Ovary (tissue), 3 donors: ENCODE measurements around the gene GPR32.

Experiments used
- EP300 ChIP-seq: sonication (generic); formaldehyde crosslinking; IDR thresholded peaks from one replicate; pipeline ENCODE4 v1.6.1; 2017; ENCODE audit warnings: antibody characterized with exemption
- POLR2A ChIP-seq: fragments of 450-650 bp; IDR thresholded peaks from one replicate; pipeline ENCODE4 v1.6.1; 2017; ENCODE audit warnings: antibody characterized with exemption, mild to moderate bottlenecking, moderate library complexity
- TF ChIP-seq, protein P1 (sequence below), 3 donors: fragments of 450-650 bp in 2 of 3; fragments of 200-600 bp in 1 of 3; IDR thresholded peaks; one replicate each; pipeline versions ENCODE4 v1.5.1 to v1.8.0; 2016 to 2022; ENCODE audit warnings: antibody characterized with exemption in 3 of 3, mild to moderate bottlenecking in 1 of 3
- donor health status: DM: no; HTN: no; CAD: no.

DNA sequence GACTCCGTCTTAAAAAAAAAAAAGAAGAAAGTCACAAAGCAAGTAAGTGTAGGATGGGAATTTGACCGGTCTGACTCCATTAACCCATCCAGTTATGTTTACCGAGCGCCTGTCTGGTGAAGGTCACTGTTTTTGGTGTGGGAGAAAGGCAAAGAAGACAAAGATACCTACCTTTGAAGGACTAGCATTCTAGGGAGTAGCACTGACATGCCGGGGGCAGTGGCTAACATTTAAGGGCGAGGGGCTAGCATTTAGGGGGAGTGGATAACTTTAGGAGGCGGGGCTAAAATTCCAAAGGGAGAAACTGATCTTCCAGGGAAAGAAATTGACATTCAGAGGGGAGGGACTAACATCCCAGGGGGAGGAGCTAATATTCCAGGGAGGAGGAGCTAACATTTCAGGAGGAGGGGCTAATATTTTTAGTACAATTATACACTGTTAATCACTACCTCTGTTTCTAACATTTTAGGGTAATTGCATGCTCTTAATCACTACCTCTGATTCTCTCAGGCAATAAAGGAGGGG is 8.7 kb downstream of the GPR32 start:
- TF ChIP-seq POLR2A: no peak
- TF ChIP-seq, protein P1, sequence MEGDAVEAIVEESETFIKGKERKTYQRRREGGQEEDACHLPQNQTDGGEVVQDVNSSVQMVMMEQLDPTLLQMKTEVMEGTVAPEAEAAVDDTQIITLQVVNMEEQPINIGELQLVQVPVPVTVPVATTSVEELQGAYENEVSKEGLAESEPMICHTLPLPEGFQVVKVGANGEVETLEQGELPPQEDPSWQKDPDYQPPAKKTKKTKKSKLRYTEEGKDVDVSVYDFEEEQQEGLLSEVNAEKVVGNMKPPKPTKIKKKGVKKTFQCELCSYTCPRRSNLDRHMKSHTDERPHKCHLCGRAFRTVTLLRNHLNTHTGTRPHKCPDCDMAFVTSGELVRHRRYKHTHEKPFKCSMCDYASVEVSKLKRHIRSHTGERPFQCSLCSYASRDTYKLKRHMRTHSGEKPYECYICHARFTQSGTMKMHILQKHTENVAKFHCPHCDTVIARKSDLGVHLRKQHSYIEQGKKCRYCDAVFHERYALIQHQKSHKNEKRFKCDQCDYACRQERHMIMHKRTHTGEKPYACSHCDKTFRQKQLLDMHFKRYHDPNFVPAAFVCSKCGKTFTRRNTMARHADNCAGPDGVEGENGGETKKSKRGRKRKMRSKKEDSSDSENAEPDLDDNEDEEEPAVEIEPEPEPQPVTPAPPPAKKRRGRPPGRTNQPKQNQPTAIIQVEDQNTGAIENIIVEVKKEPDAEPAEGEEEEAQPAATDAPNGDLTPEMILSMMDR (IDR thresholded peaks at IDR 0.05): no peak
- TF ChIP-seq EP300: no peak
